NCI-H128 (cell line): Measurements from ENCODE around the gene PVALB.
"Not testable (repeated sequence)": the region's sequence is repeated elsewhere in the genome, so short reads cannot be mapped to it uniquely, and the experiment has no call there.

Experiments used
- DNase-seq: peaks from one replicate; lab custom pipeline; 2025; ENCODE audit not compliant: unreplicated experiment; lab: John Stamatoyannopoulos, UW

Gene PVALB

GRCh38 chr22:36758792-36759271 is 58.0 kb downstream of the PVALB start:
- no peak for DNase-seq

- DNase-seq, result peak; percentile 24
Observed at GRCh38 chr22:36757668-36758211, 59.1 kb downstream of the PVALB start.

GRCh38 chr22:36756746-36757655 is 59.8 kb downstream of the PVALB start:
- no peak for DNase-seq

GRCh38 chr22:36756031-36756430 is 60.8 kb downstream of the PVALB start:
- DNase-seq, result no peak

- no peak for DNase-seq
Observed at GRCh38 chr22:36755316-36755715, 61.5 kb downstream of the PVALB start.

GRCh38 chr22:36754881-36755280 is 62.0 kb downstream of the PVALB start:
- not testable (repeated sequence) for DNase-seq

GRCh38 chr22:36753916-36754315 is 62.9 kb downstream of the PVALB start:
- DNase-seq, result no peak

- DNase-seq, result no peak
Observed at GRCh38 chr22:36753120-36753802, 63.6 kb downstream of the PVALB start.
